Measurements from ENCODE around the gene SGIP1.

The SGIP1 gene

GRCh38 chr1:66533804-66534740 lies at the start of gene SGIP1:
TSS of gene SGIP1 (plus strand) at chr1:66534153. CDS start at chr1:66534359, 206 bp downstream.
- no peak for TF ChIP-seq CTCF (IDR thresholded peaks at IDR 0.05; ENCODE audit: extremely low read depth, missing control alignments)
- peak; percentile 28 for DNase-seq (ENCODE audit: low spot score)

- TF ChIP-seq CTCF (IDR thresholded peaks at IDR 0.05; ENCODE audit: extremely low read depth, missing control alignments): no peak
- no peak for DNase-seq (ENCODE audit: low spot score)
These were observed 44.8 kb upstream of the SGIP1 start for GRCh38 chr1:66489151-66489550.

- no peak for DNase-seq (ENCODE audit: low spot score)
- no peak for TF ChIP-seq CTCF (IDR thresholded peaks at IDR 0.05; ENCODE audit: extremely low read depth, missing control alignments)
These were observed 43.9 kb upstream of the SGIP1 start for GRCh38 chr1:66489972-66490601.

- no peak for DNase-seq (ENCODE audit: low spot score)
- no peak for TF ChIP-seq CTCF (IDR thresholded peaks at IDR 0.05; ENCODE audit: extremely low read depth, missing control alignments)
These were observed 43.1 kb upstream of the SGIP1 start for GRCh38 chr1:66490816-66491215.

GRCh38 chr1:66492424-66492823 lies 41.5 kb upstream of the SGIP1 start:
- DNase-seq (ENCODE audit: low spot score): no peak
- no peak for TF ChIP-seq CTCF (IDR thresholded peaks at IDR 0.05; ENCODE audit: extremely low read depth, missing control alignments)

- no peak for TF ChIP-seq CTCF (IDR thresholded peaks at IDR 0.05; ENCODE audit: extremely low read depth, missing control alignments)
- DNase-seq (ENCODE audit: low spot score): no peak
These were observed 40.2 kb upstream of the SGIP1 start for GRCh38 chr1:66493731-66494130.

GRCh38 chr1:66494482-66494881 lies 39.5 kb upstream of the SGIP1 start:
- DNase-seq (ENCODE audit: low spot score): no peak
- TF ChIP-seq CTCF (IDR thresholded peaks at IDR 0.05; ENCODE audit: extremely low read depth, missing control alignments): no peak

Data from GM20000 (cell line).